NCI-H2107 treated with DMSO at 0.1 percent for 48 hours (cell line): Measurements from ENCODE around the gene TRIP12.
"Not testable (repeated sequence)": the region's sequence is repeated elsewhere in the genome, so short reads cannot be mapped to it uniquely, and the experiment has no call there.

Experiments
- DNase-seq: peaks from one replicate; lab custom pipeline; 2025; ENCODE audit not compliant: unreplicated experiment; lab: John Stamatoyannopoulos, UW

Gene TRIP12

GRCh38 chr2:229921101-229921891 lies 513 bp downstream of the TRIP12 start:
- peak; percentile 14 for DNase-seq

- DNase-seq: peak; percentile 40
Measured at GRCh38 chr2:229920011-229920641, 1.7 kb downstream of the TRIP12 start.

GRCh38 chr2:229917793-229918192 lies 4.0 kb downstream of the TRIP12 start:
- DNase-seq: no peak

- DNase-seq: no peak
Measured at GRCh38 chr2:229914171-229914570, 7.6 kb downstream of the TRIP12 start.

GRCh38 chr2:229910832-229911412 lies 10.9 kb downstream of the TRIP12 start:
- no peak for DNase-seq

- no peak for DNase-seq
Measured at GRCh38 chr2:229910147-229910831, 11.5 kb downstream of the TRIP12 start.

- DNase-seq: no peak
Measured at GRCh38 chr2:229909090-229909489, 12.7 kb downstream of the TRIP12 start.

- no peak for DNase-seq
Measured at GRCh38 chr2:229905601-229906000, 16.2 kb downstream of the TRIP12 start.

- DNase-seq: no peak
Measured at GRCh38 chr2:229903037-229903436, 18.8 kb downstream of the TRIP12 start.

- DNase-seq: no peak
Measured at GRCh38 chr2:229901819-229902218, 20.0 kb downstream of the TRIP12 start.

- DNase-seq: not testable (repeated sequence)
Measured at GRCh38 chr2:229900514-229900913, 21.3 kb downstream of the TRIP12 start.

- no peak for DNase-seq
Measured at GRCh38 chr2:229900012-229900411, 21.8 kb downstream of the TRIP12 start.

- DNase-seq: no peak
Measured at GRCh38 chr2:229899604-229900003, 22.2 kb downstream of the TRIP12 start.

GRCh38 chr2:229896857-229897256 lies 25.0 kb downstream of the TRIP12 start:
- no peak for DNase-seq

GRCh38 chr2:229889023-229889422 lies 32.8 kb downstream of the TRIP12 start:
- DNase-seq: no peak

GRCh38 chr2:229888031-229888430 lies 33.8 kb downstream of the TRIP12 start:
- no peak for DNase-seq

- DNase-seq: no peak
Measured at GRCh38 chr2:229887441-229887840, 34.4 kb downstream of the TRIP12 start.

GRCh38 chr2:229884775-229885699 lies 36.8 kb downstream of the TRIP12 start:
- DNase-seq: no peak

- DNase-seq: no peak
Measured at GRCh38 chr2:229882583-229882982, 39.2 kb downstream of the TRIP12 start.

GRCh38 chr2:229880892-229881586 lies 40.8 kb downstream of the TRIP12 start:
- DNase-seq: no peak
